Suprapubic skin (tissue), 4 donors: ENCODE results near the gene SERTAD1. TPM values are rescaled to one million over a fixed set of nuclear protein-coding genes. Genes with fewer than 3 reads are reported as not detected.

Experiments used
- DNase-seq, 2 donors: peaks; one replicate each; pipeline ENCODE4 v3.0.0-alpha.2; 2019; ENCODE audit warnings: low spot score in 2 of 2
- H3K27ac ChIP-seq: fragments of 200-600 bp; sonication (generic); one replicate; pipeline ENCODE4 v1.5.1; 2019
- H3K27me3 ChIP-seq: fragments of 200-600 bp; sonication (generic); one replicate; pipeline ENCODE4 v1.5.1; 2019
- H3K36me3 ChIP-seq: fragments of 200-600 bp; sonication (generic); one replicate; pipeline ENCODE4 v1.5.1; 2019
- H3K4me1 ChIP-seq: fragments of 200-600 bp; sonication (generic); one replicate; pipeline ENCODE4 v1.5.1; 2019
- H3K4me3 ChIP-seq: fragments of 200-600 bp; sonication (generic); one replicate; pipeline ENCODE4 v1.5.1; 2019; ENCODE audit warnings: mild to moderate bottlenecking
- H3K9me3 ChIP-seq: fragments of 200-600 bp; sonication (generic); one replicate; pipeline ENCODE4 v1.5.1; 2019
- EP300 ChIP-seq: sonication (generic); formaldehyde crosslinking; IDR thresholded peaks from one replicate; pipeline ENCODE4 v1.6.1; 2017; ENCODE audit warnings: antibody characterized with exemption
- POLR2A ChIP-seq, 2 donors: fragments of 450-650 bp; IDR thresholded peaks; one replicate each; pipeline ENCODE4 v1.6.1; 2017; ENCODE audit warnings: antibody characterized with exemption in 2 of 2, mild to moderate bottlenecking in 2 of 2, moderate library complexity in 2 of 2
- POLR2AphosphoS5 ChIP-seq, 3 donors: sonication (generic); formaldehyde crosslinking; IDR thresholded peaks; one replicate each; pipeline ENCODE4 v1.6.1; 2017; ENCODE audit warnings: antibody characterized with exemption in 3 of 3
- WGBS: methylation state at CpG from one replicate; pipeline ENCODE4 v1.1.5; 2018; 5-methylcytosine and 5-hydroxymethylcytosine counted together
- total RNA-seq, 4 donors: library from RNA; depleted of rRNA; stranded (reverse); fragments of >200 nt; gene quantifications; one replicate each; pipeline ENCODE4 v1.1.0, GENCODE V29; 2016
- TF ChIP-seq, protein P1 (sequence below), 2 donors: fragments of 200-600 bp in 1 of 2; fragments of 450-650 bp in 1 of 2; sonication (generic) in 1 of 2; IDR thresholded peaks; one replicate each; pipeline ENCODE4 v1.5.1; 2016 to 2019; ENCODE audit warnings: antibody characterized with exemption in 2 of 2, mild to moderate bottlenecking in 1 of 2, moderate library complexity in 1 of 2

The SERTAD1 gene
- total RNA-seq, 4 donors from 2014 or later, result 8.5 to 33.9 (median 20.6) TPM

- H3K4me3 ChIP-seq, result no peak overlapping the region
- no peaks in the 10 kb centered on the region for H3K9me3 ChIP-seq
- no peak overlapping the region for H3K27ac ChIP-seq
- 92% methylated on average over 4 of the region's 4 CpGs for WGBS
- H3K36me3 ChIP-seq, result peaks cover 40% of the 10 kb centered on the region
- no peaks in the 10 kb centered on the region for H3K27me3 ChIP-seq
- H3K4me1 ChIP-seq, result peaks cover 4% of the 10 kb centered on the region
- TF ChIP-seq POLR2A (IDR thresholded peaks at IDR 0.05) (no peak), POLR2AphosphoS5 (IDR thresholded peaks at IDR 0.05) (no peak), EP300 (no peak)
- no peak for DNase-seq
These were observed 24.9 kb upstream of the SERTAD1 start for GRCh38 chr19:40450664-40451063.

DNA sequence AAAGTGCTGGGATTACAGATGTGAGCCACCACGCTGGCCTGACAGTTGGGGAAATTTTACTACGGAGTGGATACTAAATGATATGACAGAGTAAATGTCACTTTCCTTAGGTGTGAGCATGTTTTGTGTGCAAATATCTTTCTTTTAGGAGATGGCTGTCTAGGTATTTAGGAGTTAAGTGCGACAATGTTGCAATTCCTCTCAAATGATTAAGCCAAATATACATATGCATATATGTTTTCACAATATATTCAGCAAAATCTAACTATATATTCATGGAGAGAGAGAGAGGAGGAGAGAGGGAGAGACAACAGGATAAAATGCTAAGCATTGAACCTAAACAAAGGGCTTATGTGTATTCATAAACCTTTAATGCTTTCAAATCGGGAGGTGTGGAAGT is 23.7 kb upstream of the SERTAD1 start:
- H3K9me3 ChIP-seq, result no peaks in the 10 kb centered on the region
- peaks cover 30% of the 10 kb centered on the region for H3K36me3 ChIP-seq
- no peak for DNase-seq
- peaks cover 13% of the 10 kb centered on the region for H3K4me1 ChIP-seq
- no peak overlapping the region for H3K27ac ChIP-seq
- no peak overlapping the region for H3K4me3 ChIP-seq
- H3K27me3 ChIP-seq, result no peaks in the 10 kb centered on the region
- TF ChIP-seq EP300, result no peak
- TF ChIP-seq, protein P1, sequence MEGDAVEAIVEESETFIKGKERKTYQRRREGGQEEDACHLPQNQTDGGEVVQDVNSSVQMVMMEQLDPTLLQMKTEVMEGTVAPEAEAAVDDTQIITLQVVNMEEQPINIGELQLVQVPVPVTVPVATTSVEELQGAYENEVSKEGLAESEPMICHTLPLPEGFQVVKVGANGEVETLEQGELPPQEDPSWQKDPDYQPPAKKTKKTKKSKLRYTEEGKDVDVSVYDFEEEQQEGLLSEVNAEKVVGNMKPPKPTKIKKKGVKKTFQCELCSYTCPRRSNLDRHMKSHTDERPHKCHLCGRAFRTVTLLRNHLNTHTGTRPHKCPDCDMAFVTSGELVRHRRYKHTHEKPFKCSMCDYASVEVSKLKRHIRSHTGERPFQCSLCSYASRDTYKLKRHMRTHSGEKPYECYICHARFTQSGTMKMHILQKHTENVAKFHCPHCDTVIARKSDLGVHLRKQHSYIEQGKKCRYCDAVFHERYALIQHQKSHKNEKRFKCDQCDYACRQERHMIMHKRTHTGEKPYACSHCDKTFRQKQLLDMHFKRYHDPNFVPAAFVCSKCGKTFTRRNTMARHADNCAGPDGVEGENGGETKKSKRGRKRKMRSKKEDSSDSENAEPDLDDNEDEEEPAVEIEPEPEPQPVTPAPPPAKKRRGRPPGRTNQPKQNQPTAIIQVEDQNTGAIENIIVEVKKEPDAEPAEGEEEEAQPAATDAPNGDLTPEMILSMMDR (IDR thresholded peaks at IDR 0.05), result no peak
- no peak for TF ChIP-seq POLR2AphosphoS5 (IDR thresholded peaks at IDR 0.05)
- TF ChIP-seq POLR2A (IDR thresholded peaks at IDR 0.05), result no peak
- WGBS, result 94% methylated on average over 4 of the region's 4 CpGs

DNA sequence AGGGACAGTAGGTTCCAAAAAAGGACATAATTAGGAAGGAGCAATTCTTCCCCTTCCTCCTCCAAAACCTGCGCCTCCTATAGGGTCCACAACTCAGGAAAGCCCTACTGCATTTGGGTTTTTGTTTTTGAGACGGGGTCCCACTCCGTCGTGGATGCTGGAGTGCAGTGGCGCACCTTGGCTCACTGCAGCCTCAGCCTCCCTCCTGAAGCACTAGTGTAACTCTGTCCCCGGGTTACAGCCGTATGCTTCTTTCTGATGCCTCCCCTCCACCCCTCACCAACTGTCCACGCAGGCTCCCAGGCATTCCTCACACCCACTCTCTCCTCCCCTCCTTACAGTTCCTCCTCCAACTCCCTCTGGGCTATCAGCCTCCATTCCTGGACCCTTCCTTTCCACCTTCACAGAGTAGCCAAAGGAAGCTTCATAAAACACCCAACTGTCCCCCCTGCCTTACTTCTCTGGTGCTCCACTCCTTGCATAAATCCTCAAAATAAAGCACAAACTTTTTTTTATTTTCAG is 20.5 kb upstream of the SERTAD1 start:
- WGBS, result 74% methylated on average over 8 of the region's 8 CpGs
- Histone ChIP-seq H3K4me1 (peaks cover 27% of the 10 kb centered on the region), H3K9me3 (no peaks in the 10 kb centered on the region), H3K36me3 (peaks cover 33% of the 10 kb centered on the region), H3K27ac (no peak overlapping the region), H3K27me3 (no peaks in the 10 kb centered on the region), H3K4me3 (no peak overlapping the region)
- TF ChIP-seq, protein P1 (IDR thresholded peaks at IDR 0.05), result no peak
- no peak for DNase-seq

- H3K4me1 ChIP-seq, result peaks cover 28% of the 10 kb centered on the region
- no peak for DNase-seq
- H3K27ac ChIP-seq, result no peak overlapping the region
- no peaks in the 10 kb centered on the region for H3K9me3 ChIP-seq
- H3K36me3 ChIP-seq, result peaks cover 33% of the 10 kb centered on the region
- no peaks in the 10 kb centered on the region for H3K27me3 ChIP-seq
- H3K4me3 ChIP-seq, result no peak overlapping the region
- TF ChIP-seq EP300 (no peak), POLR2A (IDR thresholded peaks at IDR 0.05) (no peak), POLR2AphosphoS5 (IDR thresholded peaks at IDR 0.05) (no peak)
- TF ChIP-seq, protein P1 (IDR thresholded peaks at IDR 0.05), result no peak
- WGBS, result 55% methylated on average over 9 of the region's 9 CpGs
These were observed 20.0 kb upstream of the SERTAD1 start for GRCh38 chr19:40445780-40446262.

GRCh38 chr19:40444825-40445312 is 19.1 kb upstream of the SERTAD1 start:
- Histone ChIP-seq H3K4me1 (peaks cover 28% of the 10 kb centered on the region), H3K4me3 (peak overlapping the region; percentile 94), H3K27me3 (no peaks in the 10 kb centered on the region), H3K36me3 (peaks cover 41% of the 10 kb centered on the region), H3K9me3 (no peaks in the 10 kb centered on the region), H3K27ac (peak overlapping the region; percentile 97)
- TF ChIP-seq POLR2A (IDR thresholded peaks at IDR 0.05) (no peak), POLR2AphosphoS5 (IDR thresholded peaks at IDR 0.05) (no peak), EP300 (no peak)
- TF ChIP-seq, protein P1 (IDR thresholded peaks at IDR 0.05), result no peak
- no peak for DNase-seq
- WGBS, result 19% methylated on average over 18 of the region's 18 CpGs
